ENCODE data around the gene RFK. TPM values are rescaled to one million over a fixed set of nuclear protein-coding genes. Genes with fewer than 3 reads are reported as not detected.

Gene RFK
- total RNA-seq, 6 experiments from 2014 or later, result 11.1 to 25.2 (median 19.7) TPM

DNA sequence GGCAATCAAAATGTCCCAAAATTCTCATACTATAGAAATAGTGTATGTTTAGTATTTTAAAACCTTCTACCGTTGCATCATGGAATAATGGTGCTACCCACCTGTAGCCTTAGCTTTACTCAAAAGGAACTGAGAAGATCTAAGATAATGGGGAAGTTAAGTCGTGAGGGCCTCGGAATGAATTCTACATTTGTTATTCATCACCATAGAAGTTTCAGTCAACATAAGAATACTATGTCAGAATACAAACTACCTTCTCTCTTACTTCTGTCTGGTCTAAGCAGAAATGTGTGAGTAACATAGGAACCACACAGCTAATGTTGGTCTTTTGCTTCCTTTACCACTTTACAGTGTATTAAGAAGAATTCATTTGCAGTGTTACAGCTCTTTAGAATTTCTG is 43.2 kb downstream of the RFK start:
- Histone ChIP-seq H3K27me3 (no peaks in the 10 kb centered on the region), H3K9me3 (no peaks in the 10 kb centered on the region), H3K27ac (no peak overlapping the region), H3K4me3 (no peak overlapping the region), H3K4me1 (no peaks in the 10 kb centered on the region), H3K36me3 (no peaks in the 10 kb centered on the region)
- WGBS (ENCODE audit: insufficient coverage, low coverage, low lambda C conversion rate, missing lambda C conversion rate), result 50% methylated on average over 3 of the region's 3 CpGs
- DNase-seq, result no peak
- no peak for ATAC-seq
- intact Hi-C loops (cut with DNase I), result no loop called here
- no peak for TF ChIP-seq POLR2A (IDR thresholded peaks at IDR 0.05)
- TF ChIP-seq, protein P1, sequence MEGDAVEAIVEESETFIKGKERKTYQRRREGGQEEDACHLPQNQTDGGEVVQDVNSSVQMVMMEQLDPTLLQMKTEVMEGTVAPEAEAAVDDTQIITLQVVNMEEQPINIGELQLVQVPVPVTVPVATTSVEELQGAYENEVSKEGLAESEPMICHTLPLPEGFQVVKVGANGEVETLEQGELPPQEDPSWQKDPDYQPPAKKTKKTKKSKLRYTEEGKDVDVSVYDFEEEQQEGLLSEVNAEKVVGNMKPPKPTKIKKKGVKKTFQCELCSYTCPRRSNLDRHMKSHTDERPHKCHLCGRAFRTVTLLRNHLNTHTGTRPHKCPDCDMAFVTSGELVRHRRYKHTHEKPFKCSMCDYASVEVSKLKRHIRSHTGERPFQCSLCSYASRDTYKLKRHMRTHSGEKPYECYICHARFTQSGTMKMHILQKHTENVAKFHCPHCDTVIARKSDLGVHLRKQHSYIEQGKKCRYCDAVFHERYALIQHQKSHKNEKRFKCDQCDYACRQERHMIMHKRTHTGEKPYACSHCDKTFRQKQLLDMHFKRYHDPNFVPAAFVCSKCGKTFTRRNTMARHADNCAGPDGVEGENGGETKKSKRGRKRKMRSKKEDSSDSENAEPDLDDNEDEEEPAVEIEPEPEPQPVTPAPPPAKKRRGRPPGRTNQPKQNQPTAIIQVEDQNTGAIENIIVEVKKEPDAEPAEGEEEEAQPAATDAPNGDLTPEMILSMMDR (IDR thresholded peaks at IDR 0.05), result no peak

DNA sequence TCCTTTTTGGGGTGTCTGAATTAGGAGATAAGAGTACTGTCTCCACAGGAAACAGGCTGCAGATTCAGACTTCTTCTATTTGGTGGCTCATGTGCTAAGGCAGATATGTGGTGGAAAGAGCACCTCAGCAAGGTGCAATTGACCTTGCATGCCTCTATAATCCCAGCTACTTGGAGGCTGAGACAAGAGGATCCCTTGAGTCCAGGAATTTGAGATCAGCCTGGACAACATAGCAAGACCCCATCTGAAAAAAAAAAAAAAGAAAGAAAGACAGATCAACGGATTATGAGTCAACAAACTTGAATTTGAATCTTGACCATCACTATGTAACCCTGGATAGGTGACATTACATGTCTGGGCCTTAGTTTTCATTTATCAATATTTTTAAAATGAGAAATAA is 44.4 kb downstream of the RFK start:
- Histone ChIP-seq H3K36me3 (no peaks in the 10 kb centered on the region), H3K4me1 (peaks cover 0 to 1% (median 0%) of the 10 kb centered on the region in 4 donors), H3K27ac (no peak overlapping the region), H3K9me3 (no peaks in the 10 kb centered on the region), H3K27me3 (no peaks in the 10 kb centered on the region), H3K4me3 (no peak overlapping the region)
- intact Hi-C loops (cut with DNase I), result no loop called here
- ATAC-seq (no peak), DNase-seq (no peak)
- TF ChIP-seq, protein P1 (IDR thresholded peaks at IDR 0.05), result no peak
- TF ChIP-seq POLR2A (IDR thresholded peaks at IDR 0.05), result no peak
- 58% methylated on average over 1 of the region's 1 CpG for WGBS (ENCODE audit: insufficient coverage, low coverage, low lambda C conversion rate, missing lambda C conversion rate)

DNA sequence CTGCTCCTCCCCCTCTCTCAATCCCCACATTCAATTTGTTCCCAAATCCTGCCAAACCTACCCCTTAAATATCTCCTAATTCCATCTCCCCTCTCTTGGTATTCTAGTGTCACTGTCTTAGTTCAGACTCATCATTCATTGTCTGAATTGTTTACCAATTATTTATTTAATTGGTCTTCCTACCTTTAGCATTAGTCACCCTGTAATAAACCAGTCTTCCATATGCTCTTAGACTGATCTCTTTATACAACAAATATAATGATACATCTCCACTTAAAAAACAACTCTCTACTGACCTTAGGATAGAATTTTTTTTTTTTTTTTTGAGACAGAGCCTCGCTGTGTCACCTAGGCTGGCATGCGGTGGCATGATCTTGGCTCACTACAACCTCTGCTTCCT is 51.4 kb downstream of the RFK start:
- H3K27ac ChIP-seq, result no peak overlapping the region
- no peaks in the 10 kb centered on the region for H3K27me3 ChIP-seq
- no peak for DNase-seq
- H3K4me1 ChIP-seq, result peaks cover 0 to 4% (median 0%) of the 10 kb centered on the region in 4 donors
- intact Hi-C loops (cut with DNase I), result no loop called here
- no peaks in the 10 kb centered on the region for H3K36me3 ChIP-seq
- ATAC-seq, result no peak
- no peak overlapping the region for H3K4me3 ChIP-seq
- no CpG with 5 or more reads among the region's 2 CpGs for WGBS (ENCODE audit: insufficient coverage, low coverage, low lambda C conversion rate, missing lambda C conversion rate)
- no peaks in the 10 kb centered on the region for H3K9me3 ChIP-seq
- TF ChIP-seq POLR2A (IDR thresholded peaks at IDR 0.05), result no peak
- TF ChIP-seq, protein P1 (IDR thresholded peaks at IDR 0.05), result no peak

DNA sequence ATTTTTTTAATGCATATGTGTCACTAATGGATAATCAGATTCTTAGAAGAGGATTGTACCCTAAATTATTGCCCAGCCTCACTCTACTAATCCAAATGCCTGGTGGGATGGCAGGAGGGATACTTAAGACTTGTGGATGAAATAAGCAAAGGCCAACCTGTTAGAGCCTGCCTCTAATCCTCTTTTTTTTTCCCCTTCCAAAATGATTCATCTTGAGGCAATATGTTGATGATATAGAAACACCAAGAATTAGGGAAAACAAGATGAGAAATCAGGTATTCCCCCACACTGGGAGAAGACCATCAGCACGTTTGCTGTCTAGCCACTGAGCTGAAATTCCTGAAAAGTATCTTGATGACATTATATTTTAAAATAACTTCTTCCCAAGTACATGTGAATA is 52.0 kb downstream of the RFK start:
- DNase-seq, result no peak
- ATAC-seq, result no peak
- H3K4me1 ChIP-seq, result peaks cover 0 to 4% (median 0%) of the 10 kb centered on the region in 4 donors
- H3K36me3 ChIP-seq, result no peaks in the 10 kb centered on the region
- H3K9me3 ChIP-seq, result no peaks in the 10 kb centered on the region
- intact Hi-C loops (cut with DNase I), result no loop called here
- TF ChIP-seq, protein P1 (IDR thresholded peaks at IDR 0.05), result no peak
- no peak for TF ChIP-seq POLR2A (IDR thresholded peaks at IDR 0.05)
- WGBS (ENCODE audit: insufficient coverage, low coverage, low lambda C conversion rate, missing lambda C conversion rate), result 69% methylated on average over 1 of the region's 1 CpG
- H3K4me3 ChIP-seq, result no peak overlapping the region
- no peak overlapping the region for H3K27ac ChIP-seq
- no peaks in the 10 kb centered on the region for H3K27me3 ChIP-seq

DNA sequence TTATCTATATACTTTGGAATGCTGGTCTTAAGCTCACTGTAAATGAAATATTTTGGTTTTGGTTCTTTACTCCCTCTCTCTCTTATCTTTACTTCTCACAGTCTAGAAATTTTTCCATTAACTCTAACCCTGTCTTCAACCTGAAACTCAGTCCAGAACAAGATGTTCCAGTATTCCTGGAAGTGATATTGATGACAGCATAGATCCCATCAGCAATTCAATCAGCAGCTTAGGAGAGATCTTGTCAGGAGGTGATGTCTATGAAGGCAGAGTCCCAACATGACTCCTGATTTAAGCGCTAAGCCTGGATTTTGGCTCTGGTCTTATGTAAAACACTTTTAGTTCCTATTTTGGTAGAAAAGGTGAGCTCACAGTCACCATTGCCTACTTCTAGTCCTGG is 52.6 kb downstream of the RFK start:
- TF ChIP-seq, protein P1 (IDR thresholded peaks at IDR 0.05), result no peak
- no peak for TF ChIP-seq POLR2A (IDR thresholded peaks at IDR 0.05)
- no peak for ATAC-seq
- no peak for DNase-seq
- Histone ChIP-seq H3K4me1 (peaks cover 0 to 4% (median 0%) of the 10 kb centered on the region in 4 donors), H3K4me3 (no peak overlapping the region), H3K27me3 (no peaks in the 10 kb centered on the region), H3K27ac (no peak overlapping the region), H3K36me3 (no peaks in the 10 kb centered on the region), H3K9me3 (no peaks in the 10 kb centered on the region)
- WGBS (ENCODE audit: insufficient coverage, low coverage, low lambda C conversion rate, missing lambda C conversion rate), result 100% methylated on average over 1 of the region's 1 CpG
- intact Hi-C loops (cut with DNase I), result no loop called here
